Measurements from ENCODE around the gene NFATC2. TPM values are rescaled to one million over a fixed set of nuclear protein-coding genes. Genes with fewer than 3 reads are reported as not detected.

The NFATC2 gene
- total RNA-seq, 1 donor from 2014 or later, result 7.6 TPM

- no peak for TF ChIP-seq CTCF (IDR thresholded peaks at IDR 0.05)
- Histone ChIP-seq H3K27ac (no peak overlapping the region), H3K4me1 (no peaks in the 10 kb centered on the region), H3K9me3 (no peaks in the 10 kb centered on the region), H3K27me3 (no peaks in the 10 kb centered on the region), H3K36me3 (no peaks in the 10 kb centered on the region), H3K4me3 (no peak overlapping the region)
- intact Hi-C loops (cut with DNase I), result no loop called here
- ATAC-seq (no peak), DNase-seq (no peak)
Measured at GRCh38 chr20:51579137-51579536, 36.6 kb upstream of the NFATC2 start.

- ATAC-seq, result no peak
- Histone ChIP-seq H3K9me3 (no peaks in the 10 kb centered on the region), H3K27ac (no peak overlapping the region), H3K4me1 (no peaks in the 10 kb centered on the region), H3K27me3 (no peaks in the 10 kb centered on the region), H3K4me3 (no peak overlapping the region), H3K36me3 (no peaks in the 10 kb centered on the region)
- TF ChIP-seq CTCF (IDR thresholded peaks at IDR 0.05), result no peak
- intact Hi-C loops (cut with DNase I), result no loop called here
- no peak for DNase-seq
Measured at GRCh38 chr20:51578145-51578459, 35.6 kb upstream of the NFATC2 start.

DNA sequence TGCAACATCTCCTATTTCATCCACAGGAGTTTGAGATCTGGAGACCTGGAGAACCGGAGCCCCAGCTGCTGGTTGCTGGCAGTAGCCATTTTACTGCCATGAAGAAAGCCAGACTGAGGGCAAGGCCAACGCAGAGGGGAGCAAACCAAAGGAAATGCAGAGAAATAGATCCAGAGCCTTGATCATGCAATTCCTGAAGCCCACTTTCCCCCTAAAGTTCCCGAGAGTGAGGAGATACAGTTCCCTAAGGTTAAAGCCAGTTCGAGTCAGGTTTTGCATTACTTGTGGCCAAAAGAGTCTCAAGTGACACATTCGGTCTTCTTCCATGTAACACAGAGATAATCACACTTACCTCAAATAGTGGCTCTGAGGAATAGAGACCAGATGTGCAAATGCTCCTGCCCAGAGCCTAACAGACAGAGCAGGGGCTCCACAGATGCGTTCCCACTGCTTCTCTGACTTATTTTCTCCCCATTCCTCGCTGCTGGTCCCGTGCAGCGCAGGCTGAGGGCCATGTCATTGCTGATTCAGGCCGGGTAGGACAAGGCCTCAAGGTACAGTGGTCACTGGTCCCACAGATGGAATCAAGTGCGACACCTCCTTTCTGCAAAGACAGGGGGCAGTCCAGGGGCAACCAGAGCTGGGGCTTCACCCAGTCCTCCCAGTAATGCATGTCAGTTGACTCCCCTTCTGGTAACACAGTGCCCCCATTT is 35.1 kb upstream of the NFATC2 start:
- H3K27me3 ChIP-seq, result no peaks in the 10 kb centered on the region
- DNase-seq (no peak), ATAC-seq (no peak)
- no peak overlapping the region for H3K27ac ChIP-seq
- H3K4me1 ChIP-seq, result no peaks in the 10 kb centered on the region
- no peaks in the 10 kb centered on the region for H3K9me3 ChIP-seq
- TF ChIP-seq CTCF (IDR thresholded peaks at IDR 0.05), result no peak
- no peaks in the 10 kb centered on the region for H3K36me3 ChIP-seq
- intact Hi-C loops (cut with DNase I), result no loop called here
- H3K4me3 ChIP-seq, result no peak overlapping the region

GRCh38 chr20:51575486-51575885 is 33.0 kb upstream of the NFATC2 start:
- ATAC-seq (no peak), DNase-seq (no peak)

GRCh38 chr20:51574248-51575033 is 31.9 kb upstream of the NFATC2 start:
- intact Hi-C loops (cut with DNase I), result no loop called here
- TF ChIP-seq CTCF (IDR thresholded peaks at IDR 0.05), result no peak
- Histone ChIP-seq H3K4me3 (no peak overlapping the region), H3K27me3 (no peaks in the 10 kb centered on the region), H3K27ac (no peak overlapping the region), H3K9me3 (no peaks in the 10 kb centered on the region), H3K4me1 (no peaks in the 10 kb centered on the region), H3K36me3 (no peaks in the 10 kb centered on the region)
- no peak for ATAC-seq
- DNase-seq, result no peak

More at GRCh38 chr20:51575486-51575885, 33.0 kb upstream of the NFATC2 start:
- H3K9me3 ChIP-seq, result no peaks in the 10 kb centered on the region
- no peaks in the 10 kb centered on the region for H3K4me1 ChIP-seq
- no peaks in the 10 kb centered on the region for H3K27me3 ChIP-seq
- no peak for TF ChIP-seq CTCF (IDR thresholded peaks at IDR 0.05)
- H3K27ac ChIP-seq, result no peak overlapping the region
- intact Hi-C loops (cut with DNase I), result no loop called here
- no peak overlapping the region for H3K4me3 ChIP-seq
- H3K36me3 ChIP-seq, result no peaks in the 10 kb centered on the region

Data from upper lobe of right lung (tissue), 1 donor.